Progenitor cell of endocrine pancreas (in vitro differentiated cells): Measurements from ENCODE around the gene ACOD1. TPM values are rescaled to one million over a fixed set of nuclear protein-coding genes. Genes with fewer than 3 reads are reported as not detected.
"Not testable (repeated sequence)": the region's sequence is repeated elsewhere in the genome, so short reads cannot be mapped to it uniquely, and the experiment has no call there.

Experiments
- DNase-seq: peaks from one replicate; pipeline ENCODE4 v3.0.0; 2021; ENCODE audit warnings: low spot score; ENCODE audit not compliant: unreplicated experiment
- H3K27ac Mint-ChIP-seq: 2 replicates; pipeline ENCODE4 v1.8.0; 2021; ENCODE audit warnings: mild to moderate bottlenecking, moderate library complexity, mixed read lengths
- H3K27me3 Mint-ChIP-seq: 2 replicates; pipeline ENCODE4 v1.8.0; 2021; ENCODE audit warnings: mixed read lengths
- H3K36me3 Mint-ChIP-seq: 2 replicates; pipeline ENCODE4 v1.8.0; 2022; ENCODE audit warnings: mixed read lengths; ENCODE audit not compliant: insufficient read depth
- H3K4me1 Mint-ChIP-seq: 2 replicates; pipeline ENCODE4 v1.8.0; 2021; ENCODE audit warnings: low read depth, mixed read lengths
- H3K4me3 Mint-ChIP-seq: 2 replicates; pipeline ENCODE4 v1.8.0; 2021; ENCODE audit warnings: low read depth, mild to moderate bottlenecking, moderate library complexity, mixed read lengths
- H3K9me3 Mint-ChIP-seq: 2 replicates; pipeline ENCODE4 v1.8.0; 2021; ENCODE audit warnings: low read depth, mixed read lengths
- total RNA-seq: library from RNA; stranded (reverse); gene quantifications from 2 replicates; pipeline ENCODE4 v1.2.1, GENCODE V29; 2021
- TF ChIP-seq, protein P1 (sequence below): fragments of 200-600 bp; sonication (generic); IDR thresholded peaks from one replicate; pipeline ENCODE4 v1.5.0; 2021; ENCODE audit warnings: antibody characterized with exemption, mild to moderate bottlenecking; ENCODE audit not compliant: unreplicated experiment

The ACOD1 gene
- total RNA-seq, 1 donor from 2014 or later = not detected

DNA sequence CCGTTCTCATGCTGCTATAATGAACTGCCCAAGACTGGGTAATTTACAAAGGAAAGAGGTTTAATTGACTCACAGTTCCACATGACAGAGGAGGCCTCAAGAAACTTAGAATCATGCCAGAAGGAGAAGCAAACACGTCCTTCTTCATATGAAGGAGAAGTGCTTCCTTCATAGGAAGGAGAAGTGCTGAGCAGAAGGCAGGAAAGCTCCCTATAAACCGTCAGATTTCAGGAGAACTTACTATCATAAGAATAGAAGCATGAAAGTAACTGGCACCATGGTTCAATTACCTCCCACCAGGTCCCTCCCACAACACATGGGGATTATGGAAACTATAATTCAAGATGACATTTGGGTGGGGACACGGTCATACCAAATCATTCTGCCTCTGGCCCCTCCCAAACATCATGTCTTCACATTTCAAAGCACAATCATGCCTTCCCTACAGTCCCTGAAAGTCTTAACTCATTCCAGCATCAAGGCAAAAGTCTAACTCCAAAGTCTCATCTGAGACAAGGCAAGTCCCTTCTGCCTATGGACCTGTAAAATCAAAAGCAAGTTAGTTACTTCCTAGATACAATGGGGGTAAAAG, 10.6 kb downstream of the ACOD1 start:
- TF ChIP-seq, protein P1, sequence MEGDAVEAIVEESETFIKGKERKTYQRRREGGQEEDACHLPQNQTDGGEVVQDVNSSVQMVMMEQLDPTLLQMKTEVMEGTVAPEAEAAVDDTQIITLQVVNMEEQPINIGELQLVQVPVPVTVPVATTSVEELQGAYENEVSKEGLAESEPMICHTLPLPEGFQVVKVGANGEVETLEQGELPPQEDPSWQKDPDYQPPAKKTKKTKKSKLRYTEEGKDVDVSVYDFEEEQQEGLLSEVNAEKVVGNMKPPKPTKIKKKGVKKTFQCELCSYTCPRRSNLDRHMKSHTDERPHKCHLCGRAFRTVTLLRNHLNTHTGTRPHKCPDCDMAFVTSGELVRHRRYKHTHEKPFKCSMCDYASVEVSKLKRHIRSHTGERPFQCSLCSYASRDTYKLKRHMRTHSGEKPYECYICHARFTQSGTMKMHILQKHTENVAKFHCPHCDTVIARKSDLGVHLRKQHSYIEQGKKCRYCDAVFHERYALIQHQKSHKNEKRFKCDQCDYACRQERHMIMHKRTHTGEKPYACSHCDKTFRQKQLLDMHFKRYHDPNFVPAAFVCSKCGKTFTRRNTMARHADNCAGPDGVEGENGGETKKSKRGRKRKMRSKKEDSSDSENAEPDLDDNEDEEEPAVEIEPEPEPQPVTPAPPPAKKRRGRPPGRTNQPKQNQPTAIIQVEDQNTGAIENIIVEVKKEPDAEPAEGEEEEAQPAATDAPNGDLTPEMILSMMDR = no peak
- Mint-ChIP-seq H3K4me3 (no peak overlapping the region), H3K27ac (no peak overlapping the region), H3K27me3 (no peaks in the 10 kb centered on the region), H3K36me3 (no peaks in the 10 kb centered on the region), H3K4me1 (no peaks in the 10 kb centered on the region), H3K9me3 (peaks cover 21% of the 10 kb centered on the region)
- DNase-seq = no peak

DNA sequence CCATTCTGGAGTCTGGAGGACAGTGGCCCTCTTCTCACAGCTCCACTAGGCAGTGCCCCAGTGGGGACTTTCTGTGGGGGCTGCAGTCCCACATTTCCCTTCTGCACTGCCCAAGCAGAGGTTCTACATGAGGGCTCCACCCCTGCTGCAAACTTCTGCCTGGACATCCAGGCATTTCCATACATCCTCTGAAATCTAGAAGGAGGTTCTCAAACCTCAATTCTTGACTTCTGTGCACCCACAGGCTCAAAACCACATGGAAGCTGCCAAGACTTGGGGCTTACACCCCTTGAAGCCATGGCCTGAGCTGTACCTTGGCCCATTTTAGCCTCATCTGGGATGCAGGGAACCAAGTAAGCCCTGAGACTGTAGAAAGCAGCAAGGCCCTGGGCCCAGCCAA, 11.4 kb downstream of the ACOD1 start:
- DNase-seq, H3K4me3 Mint-ChIP-seq, H3K36me3 Mint-ChIP-seq, H3K27me3 Mint-ChIP-seq, H3K4me1 Mint-ChIP-seq, H3K27ac Mint-ChIP-seq: not testable (repeated sequence)
- peaks cover 21% of the 10 kb centered on the region for H3K9me3 Mint-ChIP-seq

DNA sequence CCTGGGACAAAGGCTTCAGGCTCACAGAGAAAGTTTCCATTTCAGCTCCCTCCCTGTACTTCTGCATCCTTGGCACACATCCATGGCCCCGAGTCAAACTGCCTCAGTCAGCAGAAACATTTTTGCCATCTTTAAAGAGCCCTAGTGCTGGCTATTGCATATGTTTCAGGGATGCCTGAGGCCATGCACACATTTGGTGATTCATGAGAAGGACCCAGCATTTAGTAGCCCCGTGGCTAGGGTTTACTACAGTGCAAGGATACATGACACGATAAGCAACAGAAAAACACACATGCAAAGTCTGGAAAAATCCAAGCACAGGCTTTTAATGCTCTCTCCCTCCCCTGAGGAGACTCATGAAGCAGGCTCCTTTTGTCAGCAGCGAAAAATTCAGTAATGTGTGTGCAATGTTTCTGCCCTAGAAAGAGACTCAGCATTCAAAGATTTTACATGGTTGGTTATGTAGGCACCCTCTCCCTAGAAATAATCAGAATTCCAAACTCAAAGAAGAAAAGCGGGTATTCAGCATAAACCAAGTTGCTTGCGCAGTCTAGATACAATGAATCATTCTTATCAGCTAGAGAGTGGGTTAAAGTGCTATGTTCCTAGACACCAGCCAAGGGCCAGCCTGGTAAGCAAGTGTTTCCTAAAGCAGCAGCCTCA, 17.6 kb downstream of the ACOD1 start:
- TF ChIP-seq, protein P1 = no peak
- Mint-ChIP-seq H3K4me3 (no peak overlapping the region), H3K36me3 (no peaks in the 10 kb centered on the region), H3K27ac (no peak overlapping the region), H3K9me3 (peaks cover 6% of the 10 kb centered on the region), H3K27me3 (peaks cover 3% of the 10 kb centered on the region), H3K4me1 (peaks cover 20% of the 10 kb centered on the region)
- no peak for DNase-seq

DNA sequence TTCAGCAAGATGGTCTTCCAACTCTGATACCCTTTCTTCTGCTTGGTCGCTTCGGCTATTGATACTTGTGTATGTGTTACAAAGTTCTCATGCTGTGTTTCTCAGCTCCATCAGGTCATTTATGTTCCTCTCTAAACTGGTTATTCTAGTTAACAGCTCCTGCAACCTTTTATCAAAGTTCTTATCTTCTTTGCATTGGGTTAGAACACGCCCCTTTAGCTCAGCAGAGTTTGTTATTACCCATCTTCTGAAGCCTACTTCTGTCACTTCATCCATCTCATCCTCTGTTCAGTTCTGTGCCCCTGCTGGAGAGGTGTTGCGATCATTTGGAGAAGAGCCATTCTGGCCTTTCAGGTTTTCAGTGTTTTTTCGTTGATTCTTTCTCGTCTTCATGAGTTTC, 18.7 kb downstream of the ACOD1 start:
- TF ChIP-seq, protein P1 = no peak
- H3K4me3 Mint-ChIP-seq = no peak overlapping the region
- H3K4me1 Mint-ChIP-seq = peaks cover 21% of the 10 kb centered on the region
- no peak overlapping the region for H3K27ac Mint-ChIP-seq
- no peak for DNase-seq
- H3K36me3 Mint-ChIP-seq = no peaks in the 10 kb centered on the region
- H3K27me3 Mint-ChIP-seq = peaks cover 3% of the 10 kb centered on the region
- peaks cover 5% of the 10 kb centered on the region for H3K9me3 Mint-ChIP-seq

DNA sequence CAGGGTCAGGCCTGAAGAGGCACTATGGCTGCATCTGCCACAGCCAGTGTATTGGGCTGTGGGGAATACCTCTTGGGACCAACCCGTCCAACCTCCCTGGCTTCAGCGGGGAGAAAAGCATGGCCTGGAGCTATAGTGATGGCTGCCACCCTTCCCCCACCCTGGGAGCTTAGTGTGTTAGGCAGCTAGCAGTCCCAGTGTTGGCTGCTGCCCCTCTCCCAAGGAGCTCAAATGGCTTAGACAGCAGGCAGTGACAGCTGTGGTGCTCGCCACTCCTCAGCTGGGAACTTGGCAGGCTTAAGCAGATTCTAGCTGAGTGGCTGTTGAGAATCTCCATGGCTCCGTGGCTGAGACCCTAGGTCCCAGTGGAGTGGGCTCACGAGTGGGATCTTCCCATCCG, 19.7 kb downstream of the ACOD1 start:
- H3K9me3 Mint-ChIP-seq = no peaks in the 10 kb centered on the region
- H3K27me3 Mint-ChIP-seq = peaks cover 6% of the 10 kb centered on the region
- H3K36me3 Mint-ChIP-seq = no peaks in the 10 kb centered on the region
- TF ChIP-seq, protein P1 = no peak
- no peak for DNase-seq
- H3K27ac Mint-ChIP-seq = no peak overlapping the region
- peaks cover 22% of the 10 kb centered on the region for H3K4me1 Mint-ChIP-seq
- no peak overlapping the region for H3K4me3 Mint-ChIP-seq
